ENCODE data around the gene WNT4.

Gene WNT4

DNA sequence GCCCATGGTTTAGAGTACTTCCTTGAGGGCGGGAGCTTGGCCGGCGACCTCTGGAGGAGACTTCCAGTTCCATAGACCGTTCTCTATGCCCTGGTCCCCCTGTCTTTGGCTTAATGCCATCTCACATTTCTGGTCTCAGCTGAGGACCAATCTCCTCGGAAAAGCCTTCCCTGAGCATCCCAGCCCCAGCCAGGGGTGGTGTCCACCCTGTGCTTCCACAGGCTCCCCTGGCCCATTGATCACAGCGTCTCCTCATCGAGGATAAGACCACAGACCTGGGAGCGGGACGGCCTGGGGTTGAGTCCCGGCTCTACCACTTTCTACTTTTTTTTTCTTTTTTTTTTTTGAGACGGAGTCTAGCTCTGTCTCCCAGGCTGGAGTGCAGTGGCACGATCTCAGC, 14.5 kb downstream of the WNT4 start:
- DNase-seq = no peak

- DNase-seq = no peak
Observed at GRCh38 chr1:22127731-22128130, 15.2 kb downstream of the WNT4 start.

- DNase-seq = no peak
Observed at GRCh38 chr1:22127248-22127647, 15.6 kb downstream of the WNT4 start.

- DNase-seq = no peak
Observed at GRCh38 chr1:22126531-22126930, 16.4 kb downstream of the WNT4 start.

DNA sequence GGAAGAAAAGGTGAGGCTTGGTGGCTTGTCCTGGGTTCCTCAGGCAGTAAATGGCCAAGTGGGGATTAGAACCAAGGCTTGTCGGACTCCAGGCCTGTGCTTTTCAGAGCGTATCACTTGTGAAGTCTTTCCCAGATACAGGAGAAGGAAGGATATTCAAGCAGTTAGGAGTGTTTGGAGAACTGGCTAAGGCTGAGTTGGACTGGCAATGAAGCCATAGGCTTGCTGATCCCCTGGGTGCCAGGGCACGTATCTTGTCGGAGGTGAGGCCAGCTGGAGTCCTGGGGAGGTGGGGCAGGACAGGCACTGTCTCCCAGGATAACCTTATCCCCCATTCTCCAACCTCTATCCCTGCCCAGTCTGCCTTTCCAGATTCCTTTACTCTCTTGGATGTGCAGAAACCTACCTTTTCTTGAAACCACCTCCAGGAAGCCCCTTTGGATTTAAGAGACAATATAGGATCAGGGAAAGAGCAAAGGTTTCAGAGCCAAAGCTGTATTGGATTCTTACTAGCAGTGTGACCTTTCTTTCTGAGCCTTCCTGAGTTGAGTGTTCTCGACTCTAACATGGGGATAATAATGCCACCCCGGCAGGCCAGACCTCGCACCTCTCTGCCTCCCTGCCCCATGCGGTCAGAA, 18.2 kb downstream of the WNT4 start:
- DNase-seq = no peak

GRCh38 chr1:22123901-22124404, 18.9 kb downstream of the WNT4 start:
- DNase-seq = no peak

- DNase-seq = no peak
Observed at GRCh38 chr1:22123071-22123390, 19.9 kb downstream of the WNT4 start.

GRCh38 chr1:22122273-22123070, 20.4 kb downstream of the WNT4 start:
- DNase-seq = no peak

DNA sequence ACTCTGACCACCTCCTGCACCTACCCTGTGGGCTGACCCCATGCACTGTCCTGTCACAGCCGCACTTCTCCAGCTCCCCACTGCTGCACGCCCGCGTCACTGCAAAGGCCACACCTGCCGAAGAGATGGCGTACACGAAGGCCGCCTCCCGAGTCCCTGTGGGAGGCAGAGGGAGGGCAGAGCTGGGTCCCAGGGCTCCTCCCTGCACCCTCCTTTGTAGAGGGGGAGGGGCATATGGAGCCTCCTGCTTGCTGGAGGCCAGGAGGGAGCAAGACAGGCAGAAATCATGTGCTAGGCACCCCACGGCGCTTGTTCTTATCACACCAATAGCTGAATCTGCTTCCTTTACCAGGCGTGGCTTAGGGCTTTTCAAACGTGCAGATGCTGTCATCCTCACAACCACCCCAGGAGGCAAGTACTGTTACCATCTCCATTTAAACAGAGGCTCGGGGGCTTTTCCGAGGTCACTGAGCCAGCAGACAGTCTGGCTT, 21.4 kb downstream of the WNT4 start:
- DNase-seq = peak; percentile 93

- DNase-seq = no peak
Observed at GRCh38 chr1:22120469-22120790, 22.5 kb downstream of the WNT4 start.

GRCh38 chr1:22119626-22120468, 23.1 kb downstream of the WNT4 start:
- no peak for DNase-seq

DNA sequence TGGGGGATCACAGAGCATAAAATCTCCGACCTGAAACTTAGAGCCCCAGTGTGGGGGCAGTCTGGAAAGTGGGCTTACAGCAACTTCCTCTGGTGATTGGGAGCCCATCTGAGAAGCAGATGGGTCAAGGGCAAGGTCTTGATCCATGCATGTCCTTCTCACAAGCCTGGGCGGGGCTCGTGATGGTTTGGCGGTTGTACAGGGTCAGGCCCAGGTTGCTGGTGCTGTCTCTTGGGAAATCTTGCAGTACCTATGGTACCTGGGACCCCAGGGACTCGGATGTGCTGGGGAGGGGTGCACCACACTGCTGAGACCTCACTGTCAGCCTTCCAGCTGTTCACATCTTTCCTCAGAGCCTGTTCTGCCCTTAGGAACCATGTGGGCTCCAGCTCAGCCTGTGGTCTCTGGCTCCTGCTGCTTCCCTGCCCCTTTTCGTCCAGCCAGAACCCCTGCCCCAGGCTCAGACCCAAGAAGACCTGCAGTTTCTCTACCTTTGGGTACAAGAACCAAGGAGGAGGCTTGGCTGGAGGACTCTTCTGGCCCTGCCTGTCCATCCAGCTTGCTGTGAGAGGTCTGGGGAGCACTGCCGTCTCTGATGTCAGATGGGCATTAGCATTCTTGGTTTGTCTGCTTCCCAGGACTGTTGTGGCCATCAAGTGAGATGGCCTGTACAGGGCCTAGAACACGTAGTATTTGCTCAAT, 24.5 kb downstream of the WNT4 start:
- no peak for DNase-seq

- no peak for DNase-seq
Observed at GRCh38 chr1:22117851-22118250, 25.0 kb downstream of the WNT4 start.

- no peak for DNase-seq
Observed at GRCh38 chr1:22117238-22117637, 25.7 kb downstream of the WNT4 start.

GRCh38 chr1:22115286-22115685, 27.6 kb downstream of the WNT4 start:
- no peak for DNase-seq

DNA sequence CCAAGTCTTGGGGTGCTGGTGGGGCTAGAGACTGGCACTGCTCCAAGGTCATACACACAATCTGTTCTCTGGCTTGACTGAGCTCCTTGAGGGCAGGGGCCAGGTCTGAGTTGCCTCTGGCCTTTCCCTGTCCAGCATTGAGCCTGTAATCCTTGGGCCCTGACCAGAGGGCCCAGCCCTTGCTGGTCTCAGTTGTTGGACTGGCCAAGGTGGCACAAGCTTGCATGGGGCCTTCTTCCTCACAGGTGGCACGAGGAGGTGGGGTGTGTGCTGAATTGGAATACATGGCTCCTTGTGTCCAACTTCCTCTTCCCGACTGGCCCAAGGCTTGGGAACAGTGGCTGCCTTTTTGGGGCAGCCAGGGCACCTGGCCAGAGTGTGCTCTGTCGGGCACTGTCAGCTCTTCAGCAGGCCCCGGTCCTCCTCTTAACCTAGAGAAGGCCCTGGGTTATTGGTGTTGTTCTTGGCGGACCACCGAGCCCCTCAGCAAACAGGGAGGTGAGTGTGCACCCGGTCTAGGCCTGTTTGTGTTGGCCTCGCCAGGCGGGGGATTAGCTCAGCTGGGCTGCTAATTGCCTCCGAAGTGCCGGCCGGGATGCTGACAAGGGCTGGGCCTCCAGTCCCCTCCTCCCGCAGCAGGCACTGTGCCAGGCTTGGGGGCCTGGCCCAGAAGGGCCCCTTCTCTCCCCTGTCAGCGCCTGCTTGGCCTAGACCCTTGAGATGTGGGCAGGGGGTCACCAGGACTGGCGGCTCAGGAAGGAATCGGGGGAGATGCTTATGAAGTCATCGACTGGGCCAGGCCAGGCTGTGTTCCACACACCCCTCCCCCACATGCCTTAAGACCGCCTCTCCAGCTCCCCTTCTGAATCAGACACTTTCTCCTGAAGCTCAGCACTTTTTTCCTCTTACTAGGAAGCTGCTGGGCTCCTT, 28.5 kb downstream of the WNT4 start:
- DNase-seq = no peak

DNA sequence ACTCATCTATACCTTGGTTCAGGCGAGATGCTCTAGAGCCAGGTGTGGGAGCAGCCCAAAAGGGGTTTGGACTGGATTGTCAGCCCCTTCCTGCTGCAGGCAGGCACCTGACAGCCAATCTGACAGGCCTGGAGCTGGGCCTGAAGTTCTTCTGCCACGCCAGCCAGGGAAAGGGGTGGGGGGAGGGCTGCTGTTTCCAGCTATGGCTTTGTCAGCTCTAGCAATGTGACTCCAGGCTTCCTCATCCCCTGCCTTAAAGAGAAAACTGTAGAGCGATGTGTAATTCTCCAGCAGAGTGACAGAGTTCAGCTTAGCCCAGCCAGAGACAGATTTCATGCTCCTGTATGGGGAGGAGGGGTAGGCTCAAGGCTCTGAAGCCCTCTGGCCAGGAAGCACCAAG, 30.3 kb downstream of the WNT4 start:
- DNase-seq = no peak

GRCh38 chr1:22111620-22112019, 31.3 kb downstream of the WNT4 start:
- DNase-seq = no peak

DNA sequence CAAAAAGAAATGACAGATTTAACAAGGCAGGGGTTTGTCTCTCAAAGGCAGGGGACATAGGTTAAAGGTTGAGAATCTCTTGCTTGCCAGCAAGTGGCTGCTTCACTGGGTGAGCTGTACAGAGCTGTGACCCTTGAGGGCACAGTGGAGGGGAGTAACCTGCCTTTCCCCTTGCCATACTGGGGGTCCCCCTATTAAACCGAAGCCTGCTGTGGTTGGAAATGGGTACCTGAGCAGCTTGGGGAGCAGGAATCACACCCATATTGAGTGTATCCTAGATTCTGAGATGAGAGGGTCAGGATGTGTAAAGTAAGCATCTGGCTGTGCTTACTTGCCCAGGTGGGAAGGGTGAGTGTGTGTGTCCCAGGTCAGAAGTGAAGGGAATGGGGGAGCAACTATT, 31.8 kb downstream of the WNT4 start:
- no peak for DNase-seq

GRCh38 chr1:22110016-22110415, 32.9 kb downstream of the WNT4 start:
- DNase-seq = no peak

- DNase-seq = no peak
Observed at GRCh38 chr1:22108339-22109105, 34.4 kb downstream of the WNT4 start.
